HepG2 (cell line): ENCODE measurements around the gene ZNF575. TPM values are rescaled to one million over a fixed set of nuclear protein-coding genes. Genes with fewer than 3 reads are reported as not detected.

Experiments used
- ASH2L ChIP-seq: fragments of 300-600, 200-600 bp; sonication (generic); IDR thresholded peaks from 2 replicates; pipeline ENCODE4 v1.7.0; 2017; ENCODE audit warnings: low read depth, mild to moderate bottlenecking, moderate library complexity, mixed read lengths, low read length; ENCODE audit not compliant: insufficient read length
- ATF7-NPFF ChIP-seq: sonication (generic); formaldehyde crosslinking; IDR thresholded peaks from 2 replicates; pipeline ENCODE4 v1.8.1; 2023; ENCODE audit warnings: mild to moderate bottlenecking, low read depth, missing genetic modification reagents, moderate library complexity
- CBX5 ChIP-seq: sonication (generic); formaldehyde crosslinking; IDR thresholded peaks from 2 replicates; pipeline ENCODE4 v1.4.0; 2020; ENCODE audit warnings: missing genetic modification reagents, borderline replicate concordance
- CCDC6 ChIP-seq: sonication (generic); formaldehyde crosslinking; IDR thresholded peaks from 2 replicates; pipeline ENCODE4 v1.8.1; 2022; ENCODE audit warnings: mild to moderate bottlenecking, missing genetic modification reagents, moderate library complexity
- DMAP1 ChIP-seq: IDR thresholded peaks from 2 replicates; pipeline ENCODE4 v1.6.1; 2016
- DZIP1 ChIP-seq: sonication (generic); formaldehyde crosslinking; IDR thresholded peaks from 2 replicates; pipeline ENCODE4 v1.5.0; 2020; ENCODE audit warnings: mild to moderate bottlenecking, missing genetic modification reagents
- FOXO1 ChIP-seq: sonication (generic); formaldehyde crosslinking; IDR thresholded peaks from 2 replicates; pipeline ENCODE4 v1.4.0; 2020; ENCODE audit warnings: missing genetic modification reagents
- FOXP1 ChIP-seq, 2 experiments: fragments of 450-650 bp in 1 of 2; IDR thresholded peaks; 2 replicates each; pipeline ENCODE4 v1.6.1; 2017 to 2018; ENCODE audit warnings: antibody characterized with exemption in 1 of 2
- HDAC2 ChIP-seq: sonication (generic); formaldehyde crosslinking; IDR thresholded peaks from 2 replicates; pipeline ENCODE4 v1.4.0; 2020; ENCODE audit warnings: missing genetic modification reagents
- KDM6A ChIP-seq: IDR thresholded peaks from 2 replicates; pipeline ENCODE4 v1.6.1; 2016; ENCODE audit warnings: low read depth
- MAX ChIP-seq: IDR thresholded peaks from 2 replicates; pipeline ENCODE4 v1.6.1; 2012; ENCODE audit warnings: inconsistent platforms
- NCOR1 ChIP-seq: fragments of 200-600 bp; sonication (generic); IDR thresholded peaks from 2 replicates; pipeline ENCODE4 v1.7.0; 2017; ENCODE audit warnings: antibody characterized with exemption, low read length, borderline replicate concordance
- NFE2 ChIP-seq: sonication (generic); formaldehyde crosslinking; IDR thresholded peaks from 2 replicates; pipeline ENCODE4 v1.4.0; 2020; ENCODE audit warnings: missing genetic modification reagents
- NONO ChIP-seq, 2 experiments: fragments of 450-650 bp in 1 of 2; sonication (generic) in 1 of 2; formaldehyde crosslinking in 1 of 2; IDR thresholded peaks in 1 of 2; conservative IDR thresholded peaks in 1 of 2; 2 replicates each; pipeline versions ENCODE4 v1.6.1 to v1.8.0; 2017 to 2022; ENCODE audit warnings: mild to moderate bottlenecking in 1 of 2, missing genetic modification reagents in 1 of 2, moderate library complexity in 1 of 2
- POLR2A ChIP-seq, 2 experiments: IDR thresholded peaks; 2 replicates each; pipeline ENCODE4 v1.6.1; 2011; ENCODE audit warnings: low read depth in 2 of 2, low read length in 2 of 2, mild to moderate bottlenecking in 1 of 2, moderate library complexity in 1 of 2; ENCODE audit not compliant: insufficient read depth in 1 of 2
- RBM22 ChIP-seq: fragments of 200-400 bp; formaldehyde crosslinking; optimal IDR thresholded peaks from 2 replicates; pipeline ENCODE3; 2017; ENCODE audit warnings: mild to moderate bottlenecking, low read length, moderate library complexity
- SALL2 ChIP-seq: sonication (generic); formaldehyde crosslinking; IDR thresholded peaks from 2 replicates; pipeline ENCODE4 v1.8.1; 2023; ENCODE audit warnings: mild to moderate bottlenecking, missing genetic modification reagents, inconsistent platforms
- TRIM24 ChIP-seq: sonication (generic); formaldehyde crosslinking; IDR thresholded peaks from 2 replicates; pipeline ENCODE4 v1.8.0; 2022; ENCODE audit warnings: mild to moderate bottlenecking, missing genetic modification reagents
- XRCC5 ChIP-seq: fragments of 200-400 bp; formaldehyde crosslinking; optimal IDR thresholded peaks from 2 replicates; pipeline ENCODE3; 2017; ENCODE audit warnings: mild to moderate bottlenecking, low read length
- ZFX ChIP-seq: sonication (generic); formaldehyde crosslinking; IDR thresholded peaks from 2 replicates; pipeline ENCODE4 v1.4.0; 2020; ENCODE audit warnings: mild to moderate bottlenecking, low read depth, missing genetic modification reagents, moderate library complexity
- ZGPAT ChIP-seq: IDR thresholded peaks from 2 replicates; pipeline ENCODE4 v1.6.1; 2016; ENCODE audit warnings: mild to moderate bottlenecking
- ZNF230 ChIP-seq: sonication (generic); formaldehyde crosslinking; IDR thresholded peaks from 2 replicates; pipeline ENCODE4 v1.4.0; 2020; ENCODE audit warnings: mild to moderate bottlenecking, missing genetic modification reagents
- ZNF326 ChIP-seq: sonication (generic); formaldehyde crosslinking; IDR thresholded peaks from 2 replicates; pipeline ENCODE4 v1.4.0; 2020; ENCODE audit warnings: missing genetic modification reagents, borderline replicate concordance
- ZNF598 ChIP-seq: sonication (generic); formaldehyde crosslinking; IDR thresholded peaks from 2 replicates; pipeline ENCODE4 v1.5.1; 2020; ENCODE audit warnings: mild to moderate bottlenecking, missing genetic modification reagents, borderline replicate concordance
- ZNF614 ChIP-seq: IDR thresholded peaks from 2 replicates; pipeline ENCODE4 v1.6.1; 2018; ENCODE audit warnings: missing biosample characterization, missing genetic modification reagents, inconsistent platforms, borderline replicate concordance
- ZNF644 ChIP-seq: IDR thresholded peaks from 2 replicates; pipeline ENCODE4 v1.6.1; 2016; ENCODE audit warnings: low read depth
- ZNF660 ChIP-seq: sonication (generic); formaldehyde crosslinking; IDR thresholded peaks from 2 replicates; pipeline ENCODE4 v1.5.1; 2020; ENCODE audit warnings: mild to moderate bottlenecking, low read depth, missing genetic modification reagents, borderline replicate concordance
- ZSCAN25 ChIP-seq: sonication (generic); formaldehyde crosslinking; IDR thresholded peaks from 2 replicates; pipeline ENCODE4 v1.8.0; 2022; ENCODE audit warnings: mild to moderate bottlenecking, missing genetic modification reagents
- polyA plus RNA-seq, 8 experiments: library from polyadenylated mRNA; depleted of rRNA in 3 of 8; stranded (reverse) in 7 of 8; unstranded in 1 of 8; fragments of >200 nt; fragmentation: Illumina TruSeq in 4 of 8; extraction: Trizol in 4 of 8; gene quantifications; 2 replicates each; pipeline versions ENCODE4 v1.2.1 to v1.2.3, GENCODE V29; 2011 to 2016; ENCODE audit warnings: low read depth in 4 of 8, missing spikeins in 1 of 8, mixed read lengths in 1 of 8; ENCODE audit not compliant: insufficient read depth in 1 of 8
- total RNA-seq, 5 experiments: library from RNA; depleted of rRNA; stranded (reverse); fragments of >200 nt; fragmentation: Illumina TruSeq; extraction: Trizol; gene quantifications; 2 replicates each; pipeline ENCODE4 v1.2.3, GENCODE V29; 2016; ENCODE audit warnings: low read depth in 1 of 5

Gene ZNF575
- total and polyA plus RNA-seq, 2 of the 13 experiments (the other 11 are each of a cell fraction or from before 2014, with no cell fraction given), result 0.17 to 0.27 TPM

- TF ChIP-seq ZNF644 (peak; percentile 99), TRIM24 (CRISPR knock-in tag) (no peak), XRCC5 (peak; percentile 61), ZNF598 (CRISPR knock-in tag) (0 out of 2 replicates have a peak, but pooled peaks have one; percentile 39), ZFX (CRISPR knock-in tag) (peak; percentile 64), ZGPAT (peak; percentile 45; the same call in 1 of the 2 replicates), HDAC2 (CRISPR knock-in tag) (peak; percentile 70; the same call in 1 of the 2 replicates), SALL2 (CRISPR knock-in tag) (no peak), ZNF230 (no peak), ZSCAN25 (CRISPR knock-in tag) (0 out of 2 replicates have a peak, but pooled peaks have one; percentile 49), ASH2L (peak; percentile 82), CBX5 (CRISPR knock-in tag) (peak; percentile 63; the same call in 1 of the 2 replicates), FOXP1 (IDR thresholded peaks at IDR 0.05) (no peak), FOXP1 (CRISPR knock-in tag; IDR thresholded peaks at IDR 0.05) (peak; percentile 44), RBM22 (no peak), KDM6A (CRISPR knock-in tag) (peak; percentile 87), FOXO1 (CRISPR knock-in tag) (peak; percentile 59; the same call in 1 of the 2 replicates), ATF7-NPFF (no peak), CCDC6 (no peak), ZNF660 (CRISPR knock-in tag) (no peak), MAX (peak; percentile 54; the same call in 1 of the 2 replicates), ZNF614 (CRISPR knock-in tag) (no peak), ZNF326 (no peak), DMAP1 (CRISPR knock-in tag) (0 out of 2 replicates have a peak, but pooled peaks have one; percentile 30), NFE2 (CRISPR knock-in tag) (no peak), NONO (IDR thresholded peaks at IDR 0.05) (no peak), NONO (CRISPR knock-in tag; conservative IDR thresholded peaks at IDR 0.05) (no peak; the same call in 1 of the 2 replicates), POLR2A (IDR thresholded peaks at IDR 0.05; ENCODE audit: insufficient read depth in 1 of 2, low read depth in 2 of 2, low read length in 2 of 2) (peak in 1 of 2 experiments; percentile 54; a peak in 1 of 4 replicates), NCOR1 (peak; percentile 95), DZIP1 (CRISPR knock-in tag) (no peak)
Observed at GRCh38 chr19:43499042-43499441, 33.9 kb upstream of the ZNF575 start (continued).
